HEK293 (cell line): ENCODE data around the gene BTBD6.

Experiments used
- CTCF ChIA-PET: fragments of 350-600 bp; formaldehyde crosslinking; extraction: SDS; loops from one replicate; lab custom pipeline; 2021; ENCODE audit warnings: antibody characterized with exemption; lab: Yijun Ruan, JAX
- POLR2A ChIA-PET: fragments of 300-600 bp; formaldehyde crosslinking; extraction: SDS; loops from one replicate; lab custom pipeline; 2020; ENCODE audit warnings: antibody characterized with exemption, inconsistent platforms; lab: Yijun Ruan, JAX
- H3K27ac ChIP-seq: fragments of 200-500 bp; sonication (Bioruptor generic); 2 replicates; pipeline ENCODE4 v1.5.1; 2014; ENCODE audit warnings: low read depth, low read length, control low read depth, inconsistent platforms; ENCODE audit errors: extremely low read depth
- H3K36me3 ChIP-seq, 2 experiments: fragments of 200-500 bp in 1 of 2; sonication (Bioruptor generic) in 1 of 2; 1 replicate in 1 of 2; 2 replicates in 1 of 2; pipeline ENCODE4 v1.5.1; 2014 to 2017; ENCODE audit warnings: inconsistent platforms in 2 of 2, low read length in 2 of 2; ENCODE audit not compliant: control insufficient read depth in 2 of 2, insufficient read depth in 1 of 2
- H3K4me1 ChIP-seq: fragments of 200-500 bp; sonication (Bioruptor generic); 2 replicates; pipeline ENCODE4 v1.5.1; 2014; ENCODE audit warnings: mild to moderate bottlenecking, low read length, inconsistent platforms; ENCODE audit not compliant: control insufficient read depth, insufficient read depth
- H3K4me3 ChIP-seq: 2 replicates; pipeline ENCODE4 v1.5.1; 2011; ENCODE audit warnings: low read depth, mild to moderate bottlenecking, control low read depth, low read length, moderate library complexity
- H3K9me3 ChIP-seq: fragments of 200-500 bp; sonication (Bioruptor generic); 2 replicates; pipeline ENCODE4 v1.5.1; 2014; ENCODE audit warnings: low read depth, low read length, inconsistent platforms; ENCODE audit not compliant: control insufficient read depth, insufficient read depth
- GLI2 ChIP-seq: fragments of 450-650 bp; formaldehyde crosslinking; IDR thresholded peaks from 2 replicates; pipeline ENCODE4; 2017; ENCODE audit warnings: missing biosample characterization, missing genetic modification characterization, low read depth, borderline replicate concordance
- HOXD13 ChIP-seq: sonication (generic); formaldehyde crosslinking; IDR thresholded peaks from 2 replicates; pipeline ENCODE4 v1.8.0; 2022; ENCODE audit warnings: missing genetic modification reagents, borderline replicate concordance
- KLF16 ChIP-seq: fragments of 450-650 bp; formaldehyde crosslinking; IDR thresholded peaks from 2 replicates; pipeline ENCODE4 v1.5.1; 2017; ENCODE audit warnings: missing biosample characterization, missing genetic modification characterization
- ZFP3 ChIP-seq: fragments of 450-650 bp; formaldehyde crosslinking; IDR thresholded peaks from 2 replicates; pipeline ENCODE4 v1.5.1; 2016; ENCODE audit warnings: low read depth, missing biosample characterization, missing genetic modification characterization
- ZFP37 ChIP-seq: fragments of 450-650 bp; formaldehyde crosslinking; IDR thresholded peaks from 2 replicates; pipeline ENCODE4 v1.5.1; 2016; ENCODE audit warnings: missing biosample characterization, missing genetic modification characterization
- ZNF132 ChIP-seq: fragments of 450-650 bp; formaldehyde crosslinking; IDR thresholded peaks from 2 replicates; pipeline ENCODE4 v1.5.1; 2017; ENCODE audit warnings: missing biosample characterization, missing genetic modification characterization, borderline replicate concordance
- ZNF146 ChIP-seq: fragments of 450-650 bp; formaldehyde crosslinking; IDR thresholded peaks from 2 replicates; pipeline ENCODE4 v1.5.1; 2016; ENCODE audit warnings: missing biosample characterization, missing genetic modification characterization
- ZNF175 ChIP-seq: fragments of 450-650 bp; formaldehyde crosslinking; IDR thresholded peaks from 2 replicates; pipeline ENCODE4 v1.5.1; 2016; ENCODE audit warnings: missing biosample characterization, missing genetic modification characterization
- ZNF521 ChIP-seq: fragments of 450-650 bp; formaldehyde crosslinking; IDR thresholded peaks from 2 replicates; pipeline ENCODE4 v1.5.1; 2017; ENCODE audit warnings: missing biosample characterization, mild to moderate bottlenecking, missing genetic modification characterization
- ZNF544 ChIP-seq: fragments of 450-650 bp; formaldehyde crosslinking; IDR thresholded peaks from 2 replicates; pipeline ENCODE4 v1.5.0; 2017; ENCODE audit warnings: missing biosample characterization, missing genetic modification characterization
- ZNF768 ChIP-seq: fragments of 450-650 bp; formaldehyde crosslinking; IDR thresholded peaks from 2 replicates; pipeline ENCODE4 v1.5.1; 2018; ENCODE audit warnings: missing biosample characterization, mild to moderate bottlenecking, missing genetic modification characterization
- ZXDB ChIP-seq: fragments of 450-650 bp; formaldehyde crosslinking; IDR thresholded peaks from 2 replicates; pipeline ENCODE4 v1.5.1; 2016; ENCODE audit warnings: missing biosample characterization, missing genetic modification characterization
- TF ChIP-seq, protein P1 (sequence below): fragments of 450-650 bp; formaldehyde crosslinking; IDR thresholded peaks from 2 replicates; pipeline ENCODE4 v1.5.1; 2017; ENCODE audit warnings: missing biosample characterization, missing genetic modification characterization
- TF ChIP-seq, protein P2 (sequence below): fragments of 450-650 bp; formaldehyde crosslinking; conservative IDR thresholded peaks from 2 replicates; pipeline ENCODE4 v1.5.1; 2016; ENCODE audit warnings: low read depth, missing biosample characterization, missing genetic modification characterization
- TF ChIP-seq, protein P3 (sequence below): fragments of 450-650 bp; formaldehyde crosslinking; conservative IDR thresholded peaks from 2 replicates; pipeline ENCODE4 v1.5.1; 2016; ENCODE audit warnings: low read depth, missing biosample characterization, missing genetic modification characterization

BTBD6 gene

DNA sequence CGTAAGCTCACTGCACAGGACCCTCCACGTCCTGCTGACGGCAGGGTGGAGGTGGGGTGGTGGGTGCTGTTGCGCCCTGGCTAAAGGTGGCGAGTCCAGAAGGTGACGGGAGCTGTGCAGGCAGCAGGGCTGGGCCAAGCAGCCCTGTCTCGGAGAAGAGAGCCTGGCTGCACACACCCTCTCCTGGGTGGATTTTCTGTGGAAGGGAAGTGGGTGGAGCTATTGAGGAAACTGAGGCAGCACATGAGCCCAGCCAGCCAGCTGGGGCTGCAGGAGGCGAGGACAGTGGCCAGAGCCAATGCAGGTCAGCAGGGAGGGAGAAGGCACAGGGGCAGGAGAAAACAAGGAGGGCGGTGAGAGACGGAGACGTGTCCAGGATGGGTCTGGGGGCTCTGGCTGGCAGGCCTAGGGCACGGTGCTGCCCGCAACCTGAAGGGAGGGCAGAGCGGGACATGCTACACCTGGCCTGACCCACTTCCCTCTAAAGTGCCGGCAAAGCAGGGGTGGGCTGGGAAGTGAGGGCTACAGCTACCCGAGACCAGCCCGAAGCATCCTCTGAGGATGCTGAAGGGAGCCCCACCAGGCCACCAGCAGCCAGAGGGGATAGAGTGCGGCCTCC, 20.5 kb downstream of the BTBD6 start (continued):
- TF ChIP-seq, protein P1, sequence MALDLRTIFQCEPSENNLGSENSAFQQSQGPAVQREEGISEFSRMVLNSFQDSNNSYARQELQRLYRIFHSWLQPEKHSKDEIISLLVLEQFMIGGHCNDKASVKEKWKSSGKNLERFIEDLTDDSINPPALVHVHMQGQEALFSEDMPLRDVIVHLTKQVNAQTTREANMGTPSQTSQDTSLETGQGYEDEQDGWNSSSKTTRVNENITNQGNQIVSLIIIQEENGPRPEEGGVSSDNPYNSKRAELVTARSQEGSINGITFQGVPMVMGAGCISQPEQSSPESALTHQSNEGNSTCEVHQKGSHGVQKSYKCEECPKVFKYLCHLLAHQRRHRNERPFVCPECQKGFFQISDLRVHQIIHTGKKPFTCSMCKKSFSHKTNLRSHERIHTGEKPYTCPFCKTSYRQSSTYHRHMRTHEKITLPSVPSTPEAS (tag by site-specific recombination), result no peak
- TF ChIP-seq, protein P2, sequence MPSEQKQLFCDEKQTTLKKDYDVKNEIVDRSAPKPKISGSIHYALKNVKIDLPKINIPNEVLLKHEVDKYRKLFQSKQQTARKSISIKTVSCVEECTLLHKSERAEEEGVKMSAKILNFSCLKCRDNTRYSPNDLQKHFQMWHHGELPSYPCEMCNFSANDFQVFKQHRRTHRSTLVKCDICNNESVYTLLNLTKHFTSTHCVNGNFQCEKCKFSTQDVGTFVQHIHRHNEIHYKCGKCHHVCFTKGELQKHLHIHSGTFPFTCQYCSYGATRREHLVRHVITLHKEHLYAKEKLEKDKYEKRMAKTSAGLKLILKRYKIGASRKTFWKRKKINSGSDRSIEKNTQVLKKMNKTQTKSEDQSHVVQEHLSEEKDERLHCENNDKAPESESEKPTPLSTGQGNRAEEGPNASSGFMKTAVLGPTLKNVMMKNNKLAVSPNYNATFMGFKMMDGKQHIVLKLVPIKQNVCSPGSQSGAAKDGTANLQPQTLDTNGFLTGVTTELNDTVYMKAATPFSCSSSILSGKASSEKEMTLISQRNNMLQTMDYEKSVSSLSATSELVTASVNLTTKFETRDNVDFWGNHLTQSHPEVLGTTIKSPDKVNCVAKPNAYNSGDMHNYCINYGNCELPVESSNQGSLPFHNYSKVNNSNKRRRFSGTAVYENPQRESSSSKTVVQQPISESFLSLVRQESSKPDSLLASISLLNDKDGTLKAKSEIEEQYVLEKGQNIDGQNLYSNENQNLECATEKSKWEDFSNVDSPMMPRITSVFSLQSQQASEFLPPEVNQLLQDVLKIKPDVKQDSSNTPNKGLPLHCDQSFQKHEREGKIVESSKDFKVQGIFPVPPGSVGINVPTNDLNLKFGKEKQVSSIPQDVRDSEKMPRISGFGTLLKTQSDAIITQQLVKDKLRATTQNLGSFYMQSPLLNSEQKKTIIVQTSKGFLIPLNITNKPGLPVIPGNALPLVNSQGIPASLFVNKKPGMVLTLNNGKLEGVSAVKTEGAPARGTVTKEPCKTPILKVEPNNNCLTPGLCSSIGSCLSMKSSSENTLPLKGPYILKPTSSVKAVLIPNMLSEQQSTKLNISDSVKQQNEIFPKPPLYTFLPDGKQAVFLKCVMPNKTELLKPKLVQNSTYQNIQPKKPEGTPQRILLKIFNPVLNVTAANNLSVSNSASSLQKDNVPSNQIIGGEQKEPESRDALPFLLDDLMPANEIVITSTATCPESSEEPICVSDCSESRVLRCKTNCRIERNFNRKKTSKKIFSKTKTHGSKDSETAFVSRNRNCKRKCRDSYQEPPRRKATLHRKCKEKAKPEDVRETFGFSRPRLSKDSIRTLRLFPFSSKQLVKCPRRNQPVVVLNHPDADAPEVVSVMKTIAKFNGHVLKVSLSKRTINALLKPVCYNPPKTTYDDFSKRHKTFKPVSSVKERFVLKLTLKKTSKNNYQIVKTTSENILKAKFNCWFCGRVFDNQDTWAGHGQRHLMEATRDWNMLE (tag by site-specific recombination), result no peak
- no peak for TF ChIP-seq ZXDB (tag by site-specific recombination)

DNA sequence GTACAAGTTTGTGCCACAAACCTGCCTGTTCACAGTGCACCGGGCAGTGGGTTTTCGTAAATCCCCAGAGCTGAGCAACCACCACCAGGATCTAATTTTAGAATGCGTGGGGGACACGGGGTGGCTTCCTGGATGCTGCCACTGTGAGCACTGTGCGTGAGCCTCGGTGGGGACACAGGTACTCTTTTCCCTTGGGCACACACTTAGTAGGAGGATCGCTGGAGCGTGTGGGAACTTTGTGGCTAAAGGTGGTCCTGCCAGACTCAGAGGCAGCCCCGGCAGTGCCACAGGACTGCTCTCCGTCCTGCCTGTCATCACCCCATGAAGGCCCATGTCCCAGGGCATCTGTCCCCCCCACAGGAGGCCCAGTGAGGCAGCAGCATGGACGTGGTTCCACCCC, 21.1 kb downstream of the BTBD6 start:
- H3K36me3 ChIP-seq, result peaks cover 3 to 8% of the 10 kb centered on the region in 2 experiments; a peak in 2 of 3 replicates
- H3K4me3 ChIP-seq, result no peak overlapping the region
- no peaks in the 10 kb centered on the region for H3K4me1 ChIP-seq
- H3K9me3 ChIP-seq, result no peaks in the 10 kb centered on the region
- ChIA-PET CTCF (interaction anchor here (1.4 kb wide), 1 partner anchor 9 kb away, joined by 3 read pairs; no protein-coding TSS in a partner anchor), POLR2A (no interaction called here)
- TF ChIP-seq ZNF146 (tag by site-specific recombination) (no peak), ZNF521 (no peak), ZNF132 (no peak), KLF16 (tag by site-specific recombination) (no peak), ZNF175 (tag by site-specific recombination) (no peak), HOXD13 (CRISPR knock-in tag) (no peak), ZNF768 (no peak), ZFP3 (tag by site-specific recombination) (no peak), ZNF544 (no peak), GLI2 (tag by site-specific recombination) (no peak), ZFP37 (tag by site-specific recombination) (no peak)
- TF ChIP-seq, protein P3, sequence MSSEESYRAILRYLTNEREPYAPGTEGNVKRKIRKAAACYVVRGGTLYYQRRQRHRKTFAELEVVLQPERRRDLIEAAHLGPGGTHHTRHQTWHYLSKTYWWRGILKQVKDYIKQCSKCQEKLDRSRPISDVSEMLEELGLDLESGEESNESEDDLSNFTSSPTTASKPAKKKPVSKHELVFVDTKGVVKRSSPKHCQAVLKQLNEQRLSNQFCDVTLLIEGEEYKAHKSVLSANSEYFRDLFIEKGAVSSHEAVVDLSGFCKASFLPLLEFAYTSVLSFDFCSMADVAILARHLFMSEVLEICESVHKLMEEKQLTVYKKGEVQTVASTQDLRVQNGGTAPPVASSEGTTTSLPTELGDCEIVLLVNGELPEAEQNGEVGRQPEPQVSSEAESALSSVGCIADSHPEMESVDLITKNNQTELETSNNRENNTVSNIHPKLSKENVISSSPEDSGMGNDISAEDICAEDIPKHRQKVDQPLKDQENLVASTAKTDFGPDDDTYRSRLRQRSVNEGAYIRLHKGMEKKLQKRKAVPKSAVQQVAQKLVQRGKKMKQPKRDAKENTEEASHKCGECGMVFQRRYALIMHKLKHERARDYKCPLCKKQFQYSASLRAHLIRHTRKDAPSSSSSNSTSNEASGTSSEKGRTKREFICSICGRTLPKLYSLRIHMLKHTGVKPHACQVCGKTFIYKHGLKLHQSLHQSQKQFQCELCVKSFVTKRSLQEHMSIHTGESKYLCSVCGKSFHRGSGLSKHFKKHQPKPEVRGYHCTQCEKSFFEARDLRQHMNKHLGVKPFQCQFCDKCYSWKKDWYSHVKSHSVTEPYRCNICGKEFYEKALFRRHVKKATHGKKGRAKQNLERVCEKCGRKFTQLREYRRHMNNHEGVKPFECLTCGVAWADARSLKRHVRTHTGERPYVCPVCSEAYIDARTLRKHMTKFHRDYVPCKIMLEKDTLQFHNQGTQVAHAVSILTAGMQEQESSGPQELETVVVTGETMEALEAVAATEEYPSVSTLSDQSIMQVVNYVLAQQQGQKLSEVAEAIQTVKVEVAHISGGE, result no peak
- H3K27ac ChIP-seq, result no peak overlapping the region
